IPS DF 6.9 (cell line): ENCODE data around the gene OR1Q1.

Experiments
- DNase-seq: peaks from one replicate; pipeline ENCODE4 v3.0.0-alpha.2; 2013; ENCODE audit warnings: low read depth, low spot score
- H3K27ac ChIP-seq: one replicate; pipeline ENCODE4 v1.5.1; 2013; ENCODE audit warnings: low read length, control low read depth
- H3K27me3 ChIP-seq: 2 replicates; pipeline ENCODE4 v1.6.1; 2013; ENCODE audit warnings: mild to moderate bottlenecking, low read length; ENCODE audit not compliant: control insufficient read depth, insufficient read depth
- H3K36me3 ChIP-seq: 2 replicates; pipeline ENCODE4 v1.6.1; 2013; ENCODE audit warnings: low read length; ENCODE audit not compliant: control insufficient read depth, insufficient read depth
- H3K4me1 ChIP-seq: 2 replicates; pipeline ENCODE4 v1.6.1; 2013; ENCODE audit warnings: low read length; ENCODE audit not compliant: control insufficient read depth, insufficient read depth
- H3K4me3 ChIP-seq: 2 replicates; pipeline ENCODE4 v1.5.1; 2013; ENCODE audit warnings: mild to moderate bottlenecking, low read length
- H3K9me3 ChIP-seq: 2 replicates; pipeline ENCODE4 v1.6.1; 2013; ENCODE audit warnings: low read length, inconsistent platforms; ENCODE audit not compliant: control insufficient read depth, insufficient read depth
- WGBS: extraction: QIAGEN DNeasy Blood & Tissue Kit; methylation state at CpG from one replicate; pipeline ENCODE4 v1.1.7; 2013; ENCODE audit warnings: mixed read lengths, missing lambda C conversion rate; ENCODE audit not compliant: insufficient read length, insufficient coverage; 5-methylcytosine and 5-hydroxymethylcytosine counted together

OR1Q1 gene

DNA sequence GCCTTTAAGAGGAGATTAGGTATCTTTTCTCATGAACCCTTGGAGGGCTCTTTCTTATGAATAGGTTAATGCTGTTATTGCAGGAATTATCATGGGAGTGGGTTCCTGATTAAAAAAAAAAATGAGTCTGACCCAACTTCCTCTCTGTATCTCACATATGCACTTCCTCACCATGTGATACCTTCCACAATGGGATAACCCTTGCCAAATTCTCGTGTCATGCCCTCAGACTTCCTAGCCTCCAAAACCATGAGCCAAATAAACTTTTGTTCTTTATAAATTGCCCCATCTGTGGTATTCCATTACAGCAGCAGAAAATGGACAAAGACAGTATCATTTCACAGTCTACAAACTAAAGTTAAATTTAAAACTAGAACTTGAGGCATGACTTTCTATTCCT lies 41.8 kb downstream of the OR1Q1 start:
- H3K9me3 ChIP-seq, result peaks cover 3% of the 10 kb centered on the region
- WGBS, result no CpG with 5 or more reads among the region's 1 CpG
- no peak overlapping the region for H3K27ac ChIP-seq

DNA sequence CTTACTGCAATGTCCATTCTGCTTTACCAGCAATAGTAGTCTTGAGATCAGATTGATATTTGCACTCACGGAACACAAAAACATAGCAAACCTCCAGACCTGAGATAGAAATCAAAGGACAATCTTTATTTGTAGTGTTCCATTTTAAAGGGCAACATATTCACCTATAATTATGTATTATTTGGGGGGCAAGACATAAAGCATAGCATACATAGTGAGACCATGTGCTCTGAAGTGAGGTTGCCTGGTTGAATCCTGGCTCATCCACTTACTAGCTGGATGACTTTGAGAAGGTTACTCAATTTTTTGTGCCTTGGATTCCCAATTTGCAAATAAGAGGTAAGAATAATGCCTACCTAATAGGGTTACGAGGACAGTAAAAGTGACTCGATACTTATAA lies 43.0 kb downstream of the OR1Q1 start, which contains the start of gene OR1B1:
Gene OR1B1, minus strand, starts transcription at position 101 of the 400 bp plus-strand sequence.
- Histone ChIP-seq H3K4me3 (no peak within 1 kb of the TSS), H3K9me3 (peaks cover 5% of the 10 kb centered on the region), H3K36me3 (no peaks in the 10 kb centered on the region), H3K27me3 (no peaks in the 10 kb centered on the region), H3K4me1 (no peaks in the 10 kb centered on the region), H3K27ac (no peak within 1 kb of the TSS)
- no CpG with 5 or more reads among the region's 3 CpGs for WGBS
- DNase-seq, result no peak

More for the DNA sequence above, 41.8 kb downstream of the OR1Q1 start:
- Histone ChIP-seq H3K27me3 (no peaks in the 10 kb centered on the region), H3K4me3 (no peak overlapping the region), H3K36me3 (no peaks in the 10 kb centered on the region), H3K4me1 (no peaks in the 10 kb centered on the region)
- no peak for DNase-seq

DNA sequence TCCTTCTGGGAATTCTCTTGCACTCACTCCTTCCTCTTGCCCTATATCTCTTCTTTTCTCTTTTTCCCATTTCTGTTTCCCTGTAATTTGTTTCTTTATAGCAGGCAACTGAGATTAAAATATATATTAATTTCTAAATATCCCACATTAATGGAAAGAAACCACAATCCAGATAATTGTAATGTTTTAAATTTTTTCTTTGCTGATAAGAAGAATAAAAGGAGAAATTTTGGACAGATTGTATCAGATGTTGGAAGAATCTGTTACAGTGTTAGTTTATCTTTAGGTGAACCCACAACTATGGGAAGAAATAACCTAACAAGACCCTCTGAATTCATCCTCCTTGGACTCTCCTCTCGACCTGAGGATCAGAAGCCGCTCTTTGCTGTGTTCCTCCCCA lies 46.9 kb downstream of the OR1Q1 start, which contains the start of gene OR1L1:
Gene OR1L1, plus strand, starts transcription at position 301 of the 400 bp plus-strand sequence. Its CDS starts 0 bp downstream, at position 301.
- Histone ChIP-seq H3K27ac (no peak within 1 kb of the TSS), H3K4me1 (no peaks in the 10 kb centered on the region), H3K4me3 (no peak within 1 kb of the TSS), H3K27me3 (no peaks in the 10 kb centered on the region; the same call in 1 of the 2 replicates), H3K9me3 (peaks cover 8% of the 10 kb centered on the region), H3K36me3 (no peaks in the 10 kb centered on the region)
- DNase-seq, result no peak
- WGBS, result no CpG with 5 or more reads among the region's 2 CpGs
